MM.1S (cell line): ENCODE results near the gene PPP2R5B.

Experiments used
- EZH2 ChIP-seq: fragments of 300-600 bp; sonication (generic); optimal IDR thresholded peaks from 2 replicates; pipeline ENCODE3; 2017; ENCODE audit warnings: low read depth, mild to moderate bottlenecking, antibody characterized with exemption, low read length, mixed read lengths
- TF ChIP-seq, protein P1 (sequence below): fragments of 300-600 bp; sonication (generic); IDR thresholded peaks from 2 replicates; pipeline ENCODE4 v1.5.1; 2016; ENCODE audit warnings: antibody characterized with exemption, low read length, mixed read lengths

DNA sequence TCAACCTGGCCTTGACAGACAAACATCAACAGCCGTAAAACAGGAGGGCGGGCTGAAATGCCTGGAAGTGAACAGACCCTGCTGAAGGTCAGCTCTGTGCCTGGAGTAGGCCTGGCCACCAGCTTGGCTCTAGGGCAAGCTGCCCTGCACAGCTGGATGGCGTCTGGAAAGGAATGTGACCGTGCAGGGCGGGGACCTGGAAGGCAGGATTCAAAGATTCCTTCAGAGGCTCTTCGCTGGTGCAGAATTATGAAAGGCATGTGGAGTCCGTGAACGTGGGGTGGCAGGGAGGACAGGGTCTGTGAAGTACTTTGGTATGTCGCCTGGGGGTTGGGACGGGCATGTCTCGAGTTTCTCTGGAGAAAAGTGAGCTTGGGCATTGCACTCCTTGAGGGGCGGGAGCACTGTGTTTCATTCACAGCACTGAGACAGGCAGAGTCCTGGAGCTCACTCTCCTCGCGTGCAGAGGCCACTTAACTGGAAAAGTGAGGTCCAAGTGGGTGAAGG is 47.6 kb upstream of the PPP2R5B start:
- TF ChIP-seq EZH2, result no peak
- TF ChIP-seq, protein P1, sequence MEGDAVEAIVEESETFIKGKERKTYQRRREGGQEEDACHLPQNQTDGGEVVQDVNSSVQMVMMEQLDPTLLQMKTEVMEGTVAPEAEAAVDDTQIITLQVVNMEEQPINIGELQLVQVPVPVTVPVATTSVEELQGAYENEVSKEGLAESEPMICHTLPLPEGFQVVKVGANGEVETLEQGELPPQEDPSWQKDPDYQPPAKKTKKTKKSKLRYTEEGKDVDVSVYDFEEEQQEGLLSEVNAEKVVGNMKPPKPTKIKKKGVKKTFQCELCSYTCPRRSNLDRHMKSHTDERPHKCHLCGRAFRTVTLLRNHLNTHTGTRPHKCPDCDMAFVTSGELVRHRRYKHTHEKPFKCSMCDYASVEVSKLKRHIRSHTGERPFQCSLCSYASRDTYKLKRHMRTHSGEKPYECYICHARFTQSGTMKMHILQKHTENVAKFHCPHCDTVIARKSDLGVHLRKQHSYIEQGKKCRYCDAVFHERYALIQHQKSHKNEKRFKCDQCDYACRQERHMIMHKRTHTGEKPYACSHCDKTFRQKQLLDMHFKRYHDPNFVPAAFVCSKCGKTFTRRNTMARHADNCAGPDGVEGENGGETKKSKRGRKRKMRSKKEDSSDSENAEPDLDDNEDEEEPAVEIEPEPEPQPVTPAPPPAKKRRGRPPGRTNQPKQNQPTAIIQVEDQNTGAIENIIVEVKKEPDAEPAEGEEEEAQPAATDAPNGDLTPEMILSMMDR, result no peak
